T-helper 22 cell (primary cell): ENCODE data around the gene CDKN2D.
"Not testable (repeated sequence)": the region's sequence is repeated elsewhere in the genome, so short reads cannot be mapped to it uniquely, and the experiment has no call there.

Experiments
- DNase-seq: peaks from one replicate; pipeline ENCODE4 v3.0.0-alpha.2; 2020; ENCODE audit warnings: low read depth

CDKN2D gene

DNA sequence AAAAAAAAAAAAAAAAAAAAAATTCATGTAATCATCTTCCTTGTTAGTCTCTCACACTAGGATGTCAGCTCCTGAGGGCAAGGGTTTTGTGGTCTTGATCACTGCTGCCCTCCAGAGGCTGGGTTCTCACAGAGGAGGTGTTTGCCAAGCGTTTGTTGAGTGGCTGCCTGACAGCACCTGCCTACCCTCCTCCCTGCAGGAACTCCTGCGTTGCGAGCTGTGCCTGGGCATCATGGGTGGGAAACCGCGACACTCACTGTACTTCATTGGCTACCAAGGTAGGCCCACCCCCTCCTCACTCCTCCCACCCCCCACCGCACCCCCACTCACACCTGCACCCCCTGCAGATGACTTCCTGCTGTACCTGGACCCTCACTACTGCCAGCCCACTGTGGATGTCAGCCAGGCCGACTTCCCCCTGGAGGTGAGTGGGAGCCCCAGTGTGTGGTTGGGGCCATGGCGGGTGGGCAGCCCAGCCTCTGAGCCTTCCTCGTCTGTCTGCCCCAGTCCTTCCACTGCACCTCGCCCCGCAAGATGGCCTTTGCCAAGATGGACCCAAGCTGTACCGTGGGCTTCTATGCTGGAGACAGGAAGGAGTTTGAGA lies 17.0 kb downstream of the CDKN2D start:
- DNase-seq: no peak

DNA sequence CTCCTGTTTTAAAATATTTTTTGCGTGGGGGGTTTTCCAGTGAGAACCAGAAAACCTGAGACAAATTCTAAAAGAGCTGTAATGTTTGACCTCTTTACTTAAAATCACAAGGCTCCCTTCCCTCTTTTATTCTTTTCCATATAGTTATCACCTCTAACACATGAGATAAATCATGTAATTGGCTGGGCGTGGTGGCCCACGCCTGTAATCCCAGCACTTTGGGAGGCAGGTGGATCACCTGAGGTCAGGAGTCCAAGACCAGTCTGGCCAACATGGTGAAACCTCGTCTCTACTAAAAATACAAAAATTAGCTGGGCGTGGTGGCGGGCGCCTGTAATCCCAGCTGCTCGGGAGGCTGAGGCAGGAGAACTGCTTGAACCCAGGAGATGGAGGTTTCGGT lies 17.8 kb downstream of the CDKN2D start:
- not testable (repeated sequence) for DNase-seq

DNA sequence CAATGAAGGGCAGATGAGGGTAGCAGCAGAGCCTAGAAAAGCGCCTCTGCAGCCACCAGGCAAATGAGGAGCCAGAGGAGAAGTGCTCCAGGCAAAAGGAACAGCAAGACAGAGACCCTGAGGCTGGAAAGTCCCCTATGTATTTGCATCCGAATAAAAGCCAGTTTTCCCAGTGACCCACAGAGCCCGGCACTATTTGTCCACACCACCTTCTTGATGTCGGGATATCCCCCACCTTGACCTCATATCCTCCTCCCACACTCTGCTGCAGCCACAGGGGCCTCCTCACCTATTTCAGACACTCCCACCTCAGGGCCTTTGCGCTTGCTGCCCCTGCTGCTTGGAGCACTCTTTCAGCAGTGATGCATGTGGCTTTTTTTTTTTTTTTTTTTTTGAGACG lies 18.4 kb downstream of the CDKN2D start:
- DNase-seq: no peak

DNA sequence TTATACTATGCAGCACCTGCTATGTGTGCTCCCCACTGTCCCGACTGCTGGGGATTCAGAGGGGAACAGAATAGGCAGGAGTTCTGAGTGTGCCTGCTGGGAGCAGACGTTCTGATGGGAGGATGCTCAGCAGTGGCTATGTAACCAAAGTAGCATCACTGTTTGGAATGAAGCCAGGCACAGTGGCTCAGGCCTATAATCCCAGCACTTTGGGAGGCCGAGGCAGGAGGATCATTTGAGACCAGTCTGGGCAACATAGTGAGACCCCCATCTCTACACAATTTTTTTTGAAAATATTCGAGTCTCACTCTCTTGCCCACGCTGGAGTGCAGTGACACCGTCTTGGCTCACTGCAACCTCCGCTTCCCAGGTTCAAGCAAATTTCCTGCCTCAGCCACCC lies 19.0 kb downstream of the CDKN2D start:
- no peak for DNase-seq

DNA sequence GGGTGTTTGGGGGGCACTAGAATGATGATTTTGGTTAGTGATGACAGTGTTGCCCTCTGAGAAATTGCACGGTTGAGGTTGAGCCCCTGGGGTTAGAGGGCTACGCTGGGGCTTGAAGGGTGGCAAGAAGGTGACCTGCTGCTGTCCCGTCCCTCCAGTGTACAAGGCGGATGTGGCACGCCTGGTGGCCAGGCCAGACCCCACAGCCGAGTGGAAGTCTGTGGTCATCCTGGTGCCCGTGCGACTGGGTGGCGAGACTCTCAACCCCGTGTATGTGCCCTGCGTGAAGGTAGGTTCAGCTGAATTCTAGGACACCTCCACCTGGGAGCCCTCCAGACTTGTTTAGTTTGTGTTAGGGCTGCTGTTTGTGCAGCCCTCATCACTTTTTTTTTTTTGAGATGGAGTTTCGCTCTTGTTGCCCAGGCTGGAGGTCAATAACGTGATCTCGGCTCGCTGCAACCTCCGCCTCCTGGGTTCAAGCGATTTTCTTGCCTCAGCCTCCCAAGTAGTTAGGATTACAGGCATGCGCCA lies 20.0 kb downstream of the CDKN2D start:
- DNase-seq: no peak

DNA sequence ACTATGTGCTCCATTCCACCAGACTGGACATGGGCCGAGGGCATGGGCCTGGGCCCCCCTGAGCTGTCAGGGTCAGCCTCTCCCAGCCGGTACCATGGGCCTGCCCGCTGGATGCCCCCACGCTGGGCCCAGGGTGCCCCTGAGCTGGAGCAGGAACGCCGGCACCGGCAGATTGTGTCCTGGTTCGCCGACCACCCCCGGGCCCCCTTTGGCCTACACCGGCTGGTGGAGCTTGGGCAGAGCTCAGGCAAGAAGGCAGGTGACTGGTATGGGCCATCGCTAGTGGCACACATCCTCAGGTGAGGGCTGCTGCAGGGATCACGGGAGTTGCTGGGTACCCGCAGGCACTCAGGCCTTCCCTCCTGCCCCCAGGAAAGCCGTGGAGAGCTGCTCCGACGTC lies 22.0 kb downstream of the CDKN2D start:
- no peak for DNase-seq

DNA sequence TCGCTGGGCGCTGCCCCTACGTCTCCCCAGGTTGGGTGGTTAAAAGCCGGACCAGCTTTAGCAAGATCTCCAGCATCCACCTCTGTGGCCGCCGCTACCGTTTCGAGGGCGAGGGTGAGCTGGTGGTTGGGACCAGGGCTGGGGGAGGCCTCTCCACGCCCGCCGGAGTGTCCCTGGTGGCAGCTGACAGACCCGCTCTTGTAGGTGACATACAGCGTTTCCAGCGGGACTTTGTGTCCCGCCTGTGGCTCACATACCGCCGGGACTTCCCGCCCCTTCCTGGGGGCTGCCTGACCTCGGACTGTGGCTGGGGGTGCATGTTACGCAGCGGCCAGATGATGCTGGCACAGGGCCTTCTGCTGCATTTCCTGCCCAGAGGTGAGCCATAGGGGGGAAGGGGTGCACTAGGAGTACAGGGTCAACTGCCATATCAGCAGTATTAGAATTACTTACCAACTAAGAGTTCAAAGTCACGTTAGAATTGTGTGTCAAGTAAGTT lies 24.0 kb downstream of the CDKN2D start:
- no peak for DNase-seq

DNA sequence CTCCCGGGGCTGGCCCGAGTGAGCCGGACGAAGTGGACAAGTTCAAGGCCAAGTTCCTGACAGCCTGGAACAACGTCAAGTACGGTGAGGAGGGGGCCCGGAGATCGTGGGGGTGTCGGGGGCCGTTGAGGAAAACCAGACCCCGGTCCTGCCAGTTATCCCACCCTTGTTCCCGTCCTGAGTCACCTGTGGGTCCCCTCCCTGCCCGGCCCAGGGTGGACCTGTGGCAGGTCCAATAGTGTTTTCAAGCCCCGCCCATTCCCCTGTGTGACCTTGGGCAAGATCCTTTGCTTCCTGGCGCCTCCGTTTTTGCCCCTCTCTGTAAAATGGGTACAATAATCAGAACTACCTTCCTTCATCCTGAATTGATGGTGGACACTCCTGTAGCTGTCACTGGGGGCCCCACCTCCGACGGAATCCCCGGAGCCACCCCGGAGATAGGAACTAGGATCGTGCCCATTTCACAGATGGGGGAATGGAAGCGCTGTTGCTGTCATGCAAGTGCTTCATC lies 24.5 kb downstream of the CDKN2D start:
- DNase-seq: no peak

DNA sequence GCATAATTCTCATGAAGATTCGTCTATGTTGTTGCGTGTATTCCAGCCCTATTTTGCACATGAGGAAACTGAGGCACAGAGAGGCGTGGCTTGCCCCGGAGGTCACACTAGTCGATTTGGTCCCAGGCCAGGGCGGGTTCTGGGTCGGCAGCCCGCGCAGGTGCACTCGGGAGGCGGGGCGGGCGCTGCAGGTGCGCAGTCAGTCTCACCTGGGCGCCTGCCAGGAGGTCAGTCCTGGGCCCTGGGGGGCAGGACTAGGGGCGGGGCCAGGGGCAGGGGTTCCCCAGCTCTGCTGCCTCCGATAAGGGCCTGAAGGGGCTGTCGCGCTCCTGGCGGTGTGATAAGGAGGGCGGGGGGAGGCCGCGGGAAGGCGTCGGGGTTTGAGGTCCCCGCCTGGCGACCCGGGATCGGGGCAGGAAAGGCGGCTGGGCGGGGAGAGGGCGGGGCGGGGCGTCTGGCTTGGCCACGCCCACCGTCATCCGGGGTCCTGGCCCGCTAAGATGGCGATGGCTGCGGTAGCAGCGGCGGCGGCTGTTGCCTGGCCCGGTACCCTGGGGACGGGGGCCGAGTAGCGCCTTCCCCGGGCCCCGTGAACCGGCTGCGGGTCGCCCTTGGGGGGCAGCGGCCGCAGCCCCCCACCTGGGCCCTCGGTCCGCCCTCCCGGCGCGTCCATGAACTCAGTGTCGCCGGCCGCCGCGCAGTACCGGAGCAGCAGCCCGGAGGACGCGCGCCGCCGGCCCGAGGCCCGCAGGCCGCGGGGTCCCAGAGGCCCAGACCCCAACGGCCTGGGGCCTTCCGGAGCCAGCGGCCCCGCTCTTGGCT lies 25.1 kb downstream of the CDKN2D start, which contains the start of gene ATG4D:
Gene ATG4D (plus strand): TSS at position 485 of the 822 bp plus-strand sequence. CDS start 187 bp downstream, at position 672.
- peak; percentile 78 for DNase-seq

DNA sequence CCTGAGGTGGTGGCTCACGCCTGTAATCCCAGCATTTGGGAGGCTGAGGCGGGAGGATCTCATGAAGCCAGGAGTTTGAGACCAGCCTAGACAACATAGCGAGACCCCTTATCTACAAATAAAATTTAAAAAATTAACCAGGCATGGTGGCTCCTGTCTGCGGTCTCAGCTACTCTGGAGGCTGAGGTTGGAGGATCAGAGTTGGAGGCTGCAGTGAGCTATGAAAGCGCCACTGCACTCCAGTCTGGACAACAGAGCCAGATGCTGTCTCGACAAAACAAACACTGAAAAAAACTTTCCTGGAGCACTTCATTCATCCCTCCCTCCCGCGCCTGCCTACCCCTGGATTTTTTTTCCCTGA lies 25.7 kb downstream of the CDKN2D start:
- no peak for DNase-seq

DNA sequence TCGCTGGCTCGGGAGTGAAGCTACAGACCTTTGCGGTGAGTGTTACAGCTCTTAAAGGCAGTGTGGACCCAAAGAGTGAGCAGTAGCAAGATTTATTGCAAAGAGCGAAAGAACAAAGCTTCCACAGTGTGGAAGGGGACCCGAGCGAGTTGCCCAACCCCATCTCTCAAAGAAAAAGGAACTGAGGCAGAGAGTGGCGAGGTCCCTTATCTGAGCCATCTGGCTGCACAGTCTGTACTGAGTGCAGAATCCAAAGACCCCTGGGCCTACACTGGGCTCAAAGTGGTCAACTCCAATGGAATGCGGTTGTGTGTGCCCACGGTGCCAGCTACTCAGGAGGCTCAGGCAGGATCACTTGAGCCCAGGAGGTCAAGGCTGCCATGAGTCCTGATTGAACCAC lies 29.8 kb downstream of the CDKN2D start:
- DNase-seq: not testable (repeated sequence)

DNA sequence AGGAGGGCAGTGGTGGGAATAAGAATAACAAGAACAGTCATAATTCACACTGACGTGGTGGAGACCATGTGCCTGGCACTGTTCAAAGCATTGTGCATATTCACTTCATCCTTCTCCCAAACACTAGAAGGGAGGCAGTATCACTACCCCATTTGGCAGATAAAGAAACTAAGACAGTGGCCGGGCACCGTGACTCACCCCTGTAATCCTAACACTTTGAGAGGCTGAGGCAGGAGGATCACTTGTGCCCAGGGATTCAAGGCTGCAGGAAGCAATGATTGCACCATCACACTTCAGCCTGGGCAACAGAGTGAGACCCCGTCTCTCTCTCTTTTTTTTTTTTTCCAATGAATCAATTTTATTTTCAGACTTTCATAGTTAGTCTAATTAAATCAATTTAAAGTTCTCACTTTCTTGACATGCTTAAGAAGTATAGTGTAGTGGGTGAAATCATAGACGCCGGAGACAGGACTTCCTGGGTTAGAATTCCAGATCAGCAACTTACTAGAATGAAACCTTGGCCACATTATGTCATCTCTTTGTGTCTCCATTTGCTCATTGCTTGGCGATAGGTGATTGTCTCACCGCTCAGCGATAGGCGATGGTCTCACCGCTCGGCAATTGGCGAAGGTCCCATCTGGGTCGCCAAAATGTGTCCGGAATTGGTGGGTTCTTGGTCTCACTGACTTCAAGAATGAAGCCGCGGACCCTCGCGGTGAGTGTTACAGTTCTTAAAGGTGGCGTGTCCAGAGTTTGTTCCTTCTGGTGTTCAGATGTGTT lies 30.4 kb downstream of the CDKN2D start:
- DNase-seq: no peak

DNA sequence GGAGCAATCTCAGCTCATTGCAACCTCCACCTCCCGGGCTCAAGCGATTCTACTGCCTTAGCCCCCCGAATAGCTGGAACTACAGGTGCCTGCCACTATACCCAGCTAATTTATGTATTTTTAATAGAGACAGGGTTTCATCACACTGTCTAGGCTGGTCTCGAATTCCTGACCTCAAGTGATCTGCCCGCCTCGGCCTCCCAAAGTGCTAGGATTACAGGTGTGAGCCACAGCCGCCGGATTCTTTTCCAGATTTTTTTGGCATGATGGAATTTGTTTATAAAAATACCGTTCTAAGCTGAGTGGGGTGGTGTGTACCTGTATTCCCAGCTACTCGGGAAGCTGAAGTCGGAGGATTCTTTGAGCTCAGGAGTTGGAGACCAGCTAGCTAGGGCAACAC lies 31.1 kb downstream of the CDKN2D start:
- no peak for DNase-seq

DNA sequence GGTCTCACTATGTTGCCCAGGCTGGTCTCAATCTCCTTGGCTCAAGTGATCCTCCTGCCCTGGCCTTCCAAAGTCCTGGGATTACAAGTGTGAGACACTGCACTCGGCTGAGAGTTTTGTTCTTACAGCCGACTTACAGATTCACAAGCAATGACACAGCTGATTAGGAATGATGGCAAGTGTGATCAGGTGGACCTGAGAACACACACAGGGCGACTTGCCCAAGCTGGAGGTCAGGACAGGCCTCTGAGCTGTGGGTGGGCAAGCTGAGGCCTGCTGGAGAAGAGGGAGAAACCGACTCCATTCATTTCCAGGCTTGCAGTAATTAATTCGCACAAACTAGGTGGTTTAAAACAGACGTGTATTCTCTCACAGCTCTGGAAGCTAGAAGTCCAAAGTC lies 33.2 kb downstream of the CDKN2D start:
- DNase-seq: no peak

DNA sequence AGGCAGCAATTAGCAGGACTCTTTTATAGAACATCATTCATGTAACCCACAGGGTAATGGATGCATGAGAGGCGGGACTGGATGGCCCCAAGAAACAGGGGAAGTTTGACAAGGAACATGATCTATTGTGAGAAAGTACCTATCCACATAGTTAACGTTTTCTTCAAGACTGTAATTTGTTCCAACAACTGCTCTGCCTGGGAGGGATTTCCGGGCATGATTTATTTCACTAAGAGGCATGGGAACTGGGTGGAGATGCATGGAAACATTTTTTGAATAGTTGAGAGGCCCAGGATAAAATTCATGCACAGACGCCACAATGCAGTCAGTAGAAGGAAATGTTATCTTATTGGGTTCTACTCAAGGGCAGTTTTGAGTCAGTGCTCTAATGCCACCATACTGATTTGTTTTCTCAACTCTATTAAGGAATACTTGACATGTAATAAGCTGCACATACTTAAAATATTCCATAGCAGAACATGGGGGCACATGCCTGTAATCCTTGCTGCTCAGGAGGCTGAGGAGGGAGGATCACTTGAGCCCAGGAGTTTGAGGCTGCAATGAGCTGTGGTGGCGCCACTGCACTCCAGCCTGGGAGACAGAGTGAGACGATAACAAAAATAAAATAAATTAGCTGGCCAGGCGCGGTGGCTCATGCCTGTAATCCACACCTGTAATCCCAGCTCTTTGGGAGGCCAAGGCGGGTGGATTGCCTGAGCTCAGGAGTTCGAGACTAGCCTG lies 35.0 kb downstream of the CDKN2D start:
- no peak for DNase-seq

DNA sequence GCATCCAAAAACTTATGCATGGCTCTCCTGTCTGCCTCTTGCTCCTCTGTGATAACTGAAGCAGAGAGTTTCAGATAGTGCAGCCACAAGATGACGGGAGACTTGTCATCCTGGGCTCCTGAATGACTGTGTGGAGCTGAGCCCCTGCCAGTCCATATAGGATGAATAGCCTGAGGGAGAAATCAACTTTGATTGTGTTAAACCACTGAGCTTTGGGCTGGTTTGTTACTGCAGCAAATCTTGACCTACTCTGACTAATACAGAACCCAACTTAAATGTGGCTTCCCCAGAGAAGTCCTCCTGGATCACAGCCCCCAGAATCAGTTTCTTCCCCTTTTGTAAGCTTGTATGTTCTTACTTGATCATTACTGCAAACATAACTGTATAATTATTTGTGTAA lies 36.3 kb downstream of the CDKN2D start:
- DNase-seq: no peak

DNA sequence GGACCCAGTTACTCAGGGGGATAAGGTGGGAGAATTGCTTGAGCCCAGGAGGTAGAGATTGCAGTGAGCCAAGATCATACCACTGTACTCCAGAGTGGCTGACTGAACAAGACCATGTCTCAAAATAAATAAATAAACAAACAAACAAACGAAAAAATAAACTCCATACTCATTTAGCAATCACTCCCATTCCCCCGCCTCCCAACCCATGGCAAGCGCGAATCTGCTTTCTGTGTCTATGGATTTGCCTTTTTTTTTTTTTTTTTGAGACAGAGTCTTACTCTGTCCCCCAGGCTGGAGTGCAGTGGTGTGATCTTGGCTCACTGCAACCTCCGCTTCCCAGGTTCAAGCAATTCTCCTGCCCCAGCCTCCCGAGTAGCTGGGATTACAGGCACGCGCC lies 41.9 kb downstream of the CDKN2D start:
- not testable (repeated sequence) for DNase-seq

DNA sequence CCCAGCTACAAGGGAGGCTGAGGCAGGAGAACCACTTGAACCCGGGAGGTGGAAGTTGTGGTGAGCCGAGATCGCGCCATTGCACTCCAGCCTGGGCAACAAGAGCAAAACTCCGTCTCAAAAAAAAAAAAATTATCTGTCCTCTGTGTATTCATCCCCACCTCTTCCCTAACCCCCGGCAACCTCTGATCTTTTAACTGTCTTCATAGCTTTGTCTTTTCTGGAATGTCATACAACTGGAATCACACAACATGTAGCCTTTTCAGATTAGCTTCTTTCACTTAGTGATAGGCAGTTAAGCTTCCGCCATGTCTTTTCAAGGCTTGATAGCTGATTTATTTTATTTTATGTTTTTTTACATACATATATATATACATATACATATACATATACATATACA lies 43.1 kb downstream of the CDKN2D start:
- no peak for DNase-seq

DNA sequence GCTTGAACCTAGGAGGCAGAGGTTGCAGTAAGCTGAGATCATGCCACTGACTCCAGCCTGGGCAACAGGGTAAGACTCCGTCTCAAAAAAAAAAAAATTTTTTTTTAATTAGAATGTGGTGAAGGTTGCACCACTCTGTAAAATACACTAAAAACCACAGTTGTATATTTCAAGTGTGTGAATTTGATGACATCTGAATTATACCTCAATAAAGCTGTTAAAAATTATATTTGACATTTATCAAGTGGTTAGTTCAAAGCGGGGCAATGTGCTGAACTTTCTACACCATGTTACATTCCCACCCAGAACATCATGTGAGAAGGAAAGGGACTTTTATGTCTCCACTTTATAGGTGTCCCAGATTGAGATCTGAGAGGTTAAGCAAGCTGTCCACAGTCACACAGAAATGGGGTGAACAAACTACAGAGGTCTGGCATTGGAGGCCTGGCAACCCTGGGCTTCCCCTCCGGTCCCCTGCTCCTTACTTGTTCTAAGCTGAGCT lies 45.6 kb downstream of the CDKN2D start:
- no peak for DNase-seq

DNA sequence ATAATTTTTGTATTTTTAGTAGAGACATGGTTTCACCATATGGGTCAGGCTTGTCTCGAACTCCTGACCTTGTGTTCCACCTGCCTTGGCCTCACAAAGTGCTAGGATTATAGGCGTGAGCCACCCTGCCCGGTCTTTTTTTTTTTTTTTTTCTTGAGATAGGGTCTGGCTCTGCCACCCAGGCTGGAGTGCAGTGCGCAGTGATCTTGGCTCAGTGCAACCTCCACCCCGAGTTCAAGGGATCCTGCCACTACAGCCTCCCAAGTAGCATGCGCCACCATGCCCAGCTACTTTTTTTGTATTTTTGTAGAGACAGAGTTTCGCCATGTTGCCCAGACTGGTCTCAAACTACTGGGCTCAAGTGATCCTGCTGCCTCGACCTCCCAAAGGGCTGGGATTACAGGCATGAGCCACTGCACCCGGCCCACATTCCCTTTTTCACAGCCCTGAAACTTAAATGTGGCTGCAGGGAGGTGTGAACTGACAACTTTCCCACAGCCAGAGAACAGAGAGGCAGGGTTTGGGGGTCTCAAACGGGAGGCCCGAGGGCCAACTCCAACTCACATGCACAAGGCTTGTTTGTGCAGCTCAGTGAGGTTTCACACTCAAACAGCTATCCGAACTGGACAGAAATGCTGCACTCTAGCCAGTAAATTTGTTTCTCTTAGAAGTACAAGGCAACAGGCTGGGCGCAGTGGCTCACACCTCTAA lies 47.2 kb downstream of the CDKN2D start:
- DNase-seq: no peak
